Measurements from ENCODE around the gene PLD5.

The PLD5 gene

GRCh38 chr1:242056988-242057744, 467.3 kb downstream of the PLD5 start:
- DNase-seq (ENCODE audit: low read depth): no peak

GRCh38 chr1:242055749-242056320, 468.7 kb downstream of the PLD5 start:
- DNase-seq (ENCODE audit: low read depth): no peak

GRCh38 chr1:242043165-242043564, 481.3 kb downstream of the PLD5 start:
- no peak for DNase-seq (ENCODE audit: low read depth)

- no peak for DNase-seq (ENCODE audit: low read depth)
Measured at GRCh38 chr1:242034392-242034791, 490.1 kb downstream of the PLD5 start.

GRCh38 chr1:242033447-242033846, 491.1 kb downstream of the PLD5 start:
- no peak for DNase-seq (ENCODE audit: low read depth)

Measured in stimulated activated CD8-positive, alpha-beta memory T cell treated with anti-CD3 and anti-CD28 coated beads, Interleukin-12 subunit alpha, Interleukin-12 subunit beta, amount 100 ng/mL, for 4 hours (primary cell).